ENCODE data around the gene RP2. TPM values are rescaled to one million over a fixed set of nuclear protein-coding genes. Genes with fewer than 3 reads are reported as not detected.

Gene RP2
- total RNA-seq = 3.8 TPM
- long read RNA-seq, partial matches to known transcripts = 0 of 4 reads
- long read RNA-seq, other reads (novel, unspliced or antisense) = 1 of 4 reads

DNA sequence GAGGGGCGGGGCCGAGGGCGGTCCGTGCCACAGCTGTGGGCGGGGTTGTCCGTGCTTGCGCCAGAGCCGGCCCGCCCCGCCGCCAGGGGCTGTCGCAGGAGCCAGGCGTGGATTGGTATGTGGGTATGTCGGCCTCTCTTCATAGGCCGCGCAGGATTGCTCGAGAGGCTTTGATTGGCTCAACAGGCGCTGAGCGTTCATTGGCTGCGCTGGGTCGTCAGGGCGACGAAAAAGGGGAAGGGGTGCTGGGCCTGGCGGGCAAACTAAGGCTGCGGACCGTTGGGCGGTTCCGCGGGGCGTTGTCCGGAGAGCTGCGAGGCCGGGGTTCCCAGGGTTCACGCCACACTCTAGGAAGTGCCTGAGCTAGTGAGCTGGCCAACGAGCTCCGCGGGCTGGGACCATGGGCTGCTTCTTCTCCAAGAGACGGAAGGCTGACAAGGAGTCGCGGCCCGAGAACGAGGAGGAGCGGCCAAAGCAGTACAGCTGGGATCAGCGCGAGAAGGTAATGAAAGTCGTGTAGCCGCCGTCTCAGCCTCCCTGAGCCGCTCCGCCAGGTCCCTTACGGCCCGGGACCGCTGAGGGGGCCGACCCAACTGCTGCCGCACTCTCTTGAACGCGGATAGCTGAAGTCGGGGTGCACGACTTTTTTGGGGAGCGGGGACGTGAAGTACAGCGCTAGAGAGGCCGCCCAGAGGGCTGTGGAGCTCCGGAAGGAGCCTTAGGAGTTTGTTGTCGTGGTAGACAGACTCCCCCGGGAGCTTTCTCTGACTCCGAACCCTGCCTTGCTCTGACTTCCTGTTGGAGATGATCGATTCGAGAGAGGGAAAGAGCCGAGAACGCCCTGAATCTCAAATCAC lies at the start of gene RP2:
TSS of gene RP2 (plus strand) at position 343 of the 857 bp plus-strand sequence. CDS start at position 401, 58 bp downstream.
- peak; percentile 95 for DNase-seq (ENCODE audit: missing footprints)
- intact Hi-C loops (cut with DNase I) = no loop called here
- peak; percentile 100 for ATAC-seq

DNA sequence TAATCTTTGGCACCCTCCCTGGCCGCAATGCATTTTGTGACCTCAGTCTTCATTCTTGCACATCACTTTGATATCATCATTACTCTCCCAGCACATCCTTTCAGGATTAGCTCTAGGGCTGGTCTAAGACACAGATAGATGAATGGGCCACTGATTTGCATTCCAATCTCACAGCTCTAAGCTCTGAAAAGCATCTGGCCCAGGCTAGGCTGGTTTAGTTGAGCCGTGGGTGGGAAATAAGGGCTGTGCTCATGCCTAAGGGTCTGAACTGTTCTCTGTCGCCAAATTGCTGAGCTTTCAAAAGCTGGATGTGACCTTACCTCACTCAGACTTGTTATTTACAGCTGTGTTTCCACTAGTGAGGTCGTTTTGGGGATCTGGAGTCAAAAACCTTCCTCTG lies 47.9 kb upstream of the RP2 start:
- ATAC-seq (no peak), DNase-seq (ENCODE audit: missing footprints) (no peak)
- intact Hi-C loops (cut with DNase I) = no loop called here

DNA sequence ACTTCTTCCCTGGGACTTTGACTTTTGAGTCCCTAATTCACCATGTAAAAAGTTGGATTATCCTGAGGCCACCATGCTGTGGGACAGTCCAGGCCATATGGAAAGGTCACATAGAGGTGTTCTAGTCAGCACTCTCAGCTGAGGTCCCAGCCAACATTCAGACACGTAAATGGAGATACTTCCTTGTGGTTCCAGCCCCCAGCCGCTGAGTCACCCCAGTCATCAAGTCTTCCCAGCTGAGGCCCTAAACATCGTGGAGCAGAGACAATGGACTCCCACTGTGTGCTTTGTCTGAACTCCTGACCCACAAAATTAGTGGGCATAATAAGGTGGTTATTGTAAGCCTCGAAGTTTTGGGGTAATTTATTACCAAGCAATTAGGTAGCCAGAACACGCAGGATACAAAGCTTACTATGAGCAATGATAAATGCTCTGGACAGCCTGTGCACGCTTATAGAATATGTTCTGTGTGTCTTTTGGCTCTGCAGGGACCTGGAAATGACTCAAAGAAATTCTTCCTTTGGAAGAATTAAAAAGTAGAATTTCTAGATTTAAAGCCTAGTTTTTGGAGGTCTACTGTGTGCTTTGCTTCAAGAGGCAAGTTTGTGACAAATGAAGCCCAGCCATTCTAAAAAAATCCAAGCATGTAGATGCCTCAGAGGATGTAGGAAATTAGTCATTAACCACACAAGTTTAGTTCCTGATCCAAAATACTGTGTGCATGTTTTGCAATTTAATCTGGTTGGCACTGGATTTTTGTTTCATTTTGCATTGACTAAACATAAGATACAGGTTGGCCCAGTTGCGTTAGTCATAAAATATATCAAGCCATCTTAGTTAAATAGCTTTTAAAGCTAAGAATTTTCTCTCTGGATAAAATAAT lies 44.7 kb upstream of the RP2 start:
- ATAC-seq (no peak), DNase-seq (ENCODE audit: missing footprints) (no peak)
- intact Hi-C loops (cut with DNase I) = no loop called here

DNA sequence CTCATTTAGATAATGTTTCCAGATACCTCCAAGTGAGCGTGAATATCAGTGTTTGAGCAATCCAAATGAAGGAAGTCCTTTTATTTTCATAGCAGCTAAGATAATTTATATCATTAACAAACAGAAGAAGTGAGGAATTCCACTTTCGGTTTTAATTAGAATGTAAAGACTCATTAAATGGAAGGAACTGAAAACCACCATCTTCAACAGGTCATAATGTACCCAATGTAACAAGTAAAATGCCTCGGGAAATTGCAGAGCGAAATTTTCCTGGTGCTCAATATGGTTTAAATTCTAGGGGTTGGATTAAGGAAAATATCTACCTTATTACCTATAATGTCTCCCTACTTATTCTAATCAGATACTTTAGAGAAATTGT lies 44.0 kb upstream of the RP2 start:
- intact Hi-C loops (cut with DNase I) = no loop called here
- ATAC-seq (no peak), DNase-seq (ENCODE audit: missing footprints) (no peak)

DNA sequence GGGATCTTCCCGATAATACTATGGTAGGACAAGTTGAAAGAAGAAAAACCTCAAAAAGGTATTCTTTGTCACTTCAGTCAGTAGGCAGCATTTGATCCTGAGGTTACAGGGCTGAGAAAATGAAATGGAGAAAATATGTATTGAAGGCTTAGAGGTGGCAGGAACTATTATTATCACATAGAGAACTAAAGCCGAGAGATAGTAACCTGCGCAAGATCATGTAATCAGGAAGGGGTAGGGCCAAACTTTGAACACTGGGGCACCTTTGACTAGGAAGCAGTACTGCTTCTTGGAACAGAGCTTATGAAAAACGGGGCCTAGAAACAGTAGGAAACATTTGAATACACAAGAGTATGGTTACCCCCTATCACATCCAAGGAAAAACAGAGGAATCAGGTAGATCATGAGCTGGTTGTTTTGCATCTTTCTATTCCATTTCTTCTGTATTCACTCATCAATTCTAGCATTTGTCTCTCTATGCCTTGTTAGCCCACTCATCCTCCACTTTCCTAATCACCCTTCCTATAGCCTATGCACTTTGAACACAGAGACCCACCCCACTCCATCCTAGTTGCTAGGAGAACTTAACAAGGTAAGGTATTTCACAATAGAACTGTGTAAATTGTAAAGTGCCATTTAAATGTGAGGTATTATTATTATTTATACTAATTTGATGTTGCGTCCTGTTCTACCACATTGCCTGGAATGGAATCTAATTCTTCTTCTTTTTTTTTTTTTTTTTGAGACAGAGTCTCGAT lies 43.3 kb upstream of the RP2 start:
- no peak for ATAC-seq
- no peak for DNase-seq (ENCODE audit: missing footprints)
- intact Hi-C loops (cut with DNase I) = no loop called here

DNA sequence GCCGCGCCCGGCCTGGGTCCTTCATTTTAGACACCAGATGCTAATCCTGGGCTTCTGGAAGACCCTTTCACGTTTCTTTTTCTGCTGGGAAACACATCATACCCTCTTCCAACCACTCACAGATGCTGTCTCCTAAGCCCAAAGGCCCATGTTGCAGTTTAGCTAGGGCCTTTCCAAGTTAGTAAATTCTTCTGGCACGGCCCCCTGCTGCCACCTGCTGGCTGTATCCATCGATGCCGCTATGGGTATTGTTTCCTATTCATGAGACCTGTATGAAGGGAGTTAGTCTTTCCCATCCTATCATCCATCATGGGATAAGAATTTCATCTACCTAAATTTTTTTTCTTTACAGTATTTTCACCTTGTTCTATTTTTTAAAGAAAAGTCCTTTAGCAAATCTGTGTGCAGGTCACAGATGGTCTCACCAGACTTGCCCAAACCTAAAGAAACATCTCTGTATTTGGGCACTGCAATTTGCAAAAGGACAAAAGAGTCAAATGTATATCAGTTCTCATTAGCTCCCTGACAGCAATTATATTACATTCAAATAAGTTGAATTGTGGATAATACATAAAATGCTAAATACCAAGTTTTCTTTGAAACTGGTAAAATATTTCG lies 40.2 kb upstream of the RP2 start:
- DNase-seq (ENCODE audit: missing footprints) (peak; percentile 82), ATAC-seq (peak; percentile 68)
- intact Hi-C loops (cut with DNase I) = loop anchor here (1.0 kb wide), 1 partner anchor 37 kb away; the partner anchor contains the start of gene SLC9A7

DNA sequence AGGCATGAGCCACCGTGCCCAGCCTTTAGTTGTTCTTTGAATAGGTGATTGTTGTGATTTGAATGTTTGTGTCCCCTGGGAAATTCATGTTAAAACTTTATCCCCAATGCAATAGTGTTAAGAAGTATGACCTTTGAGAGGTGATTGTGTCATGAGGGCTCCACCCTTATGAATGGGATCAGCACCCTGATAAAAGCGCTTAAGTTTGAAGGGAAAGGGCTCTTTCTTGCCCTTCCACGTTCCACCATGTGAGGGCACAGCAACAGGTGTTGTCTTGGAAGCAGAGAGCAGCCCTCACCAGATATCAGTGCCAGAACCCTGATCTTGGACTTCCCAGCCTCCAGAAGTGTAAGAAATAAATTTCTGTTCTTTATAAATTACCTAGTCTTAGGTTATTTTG lies 33.7 kb upstream of the RP2 start:
- DNase-seq (ENCODE audit: missing footprints) (no peak), ATAC-seq (no peak)
- intact Hi-C loops (cut with DNase I) = no loop called here

DNA sequence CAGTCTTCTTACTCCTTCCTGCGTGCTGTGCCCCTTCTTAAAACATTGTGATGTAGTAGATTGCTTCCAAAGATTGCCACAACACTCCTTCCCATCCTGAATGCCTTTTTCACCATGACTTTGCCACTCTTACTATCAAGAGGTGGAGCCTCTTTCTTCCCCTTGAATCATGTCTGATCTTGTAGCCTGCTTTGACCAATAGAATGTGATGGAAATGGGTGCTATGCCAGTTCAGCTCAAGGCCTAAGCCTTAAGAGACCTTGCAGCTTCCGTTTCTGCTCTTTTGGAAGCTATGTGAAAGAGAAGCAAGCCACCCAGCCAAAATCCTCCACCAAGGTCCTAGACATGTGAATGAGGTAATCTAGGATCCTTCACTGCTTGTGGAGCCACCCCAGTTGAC lies 31.6 kb upstream of the RP2 start:
- no peak for DNase-seq (ENCODE audit: missing footprints)
- intact Hi-C loops (cut with DNase I) = no loop called here
- ATAC-seq = no peak

DNA sequence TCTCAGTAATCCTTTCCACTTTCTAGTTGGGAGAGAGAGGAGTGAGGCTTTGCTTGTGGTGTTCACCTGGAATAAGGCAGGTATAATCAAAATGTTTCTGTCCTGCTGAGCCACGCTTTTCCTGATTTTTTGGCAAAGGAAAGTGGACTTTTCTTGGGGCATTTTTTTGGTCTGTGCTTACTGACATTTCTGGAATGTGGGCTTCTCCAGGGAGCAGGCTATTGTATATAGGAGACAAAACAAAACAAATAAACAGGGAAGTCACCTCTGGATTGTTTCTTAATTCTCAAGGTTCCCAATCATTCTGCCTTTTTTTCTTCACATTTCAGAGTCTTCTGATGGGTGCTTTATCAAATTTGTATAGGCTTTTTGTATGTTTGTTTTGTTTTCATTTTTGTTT lies 25.7 kb upstream of the RP2 start:
- DNase-seq (ENCODE audit: missing footprints) = no peak
- intact Hi-C loops (cut with DNase I) = no loop called here
- no peak for ATAC-seq

DNA sequence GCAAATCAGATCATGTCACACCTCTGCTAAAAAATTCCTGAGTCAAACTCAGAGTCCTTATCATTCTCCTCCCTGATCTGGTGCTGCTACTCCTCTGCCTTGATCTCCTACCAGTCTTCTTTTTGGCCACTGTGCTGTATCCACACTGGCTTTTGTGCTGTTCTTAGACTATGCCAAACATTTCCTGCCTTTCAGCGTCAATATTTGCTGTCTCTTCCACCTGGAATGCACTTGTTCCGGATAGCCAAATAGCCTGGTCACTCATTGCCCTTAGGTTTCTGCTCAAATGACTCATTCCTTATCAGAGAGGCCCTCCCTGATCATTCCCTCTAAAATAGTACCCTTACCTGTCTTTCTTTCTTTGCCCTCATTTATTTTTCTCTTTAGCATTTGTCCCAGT lies 24.4 kb upstream of the RP2 start:
- ATAC-seq = no peak
- intact Hi-C loops (cut with DNase I) = no loop called here
- DNase-seq (ENCODE audit: missing footprints) = no peak

DNA sequence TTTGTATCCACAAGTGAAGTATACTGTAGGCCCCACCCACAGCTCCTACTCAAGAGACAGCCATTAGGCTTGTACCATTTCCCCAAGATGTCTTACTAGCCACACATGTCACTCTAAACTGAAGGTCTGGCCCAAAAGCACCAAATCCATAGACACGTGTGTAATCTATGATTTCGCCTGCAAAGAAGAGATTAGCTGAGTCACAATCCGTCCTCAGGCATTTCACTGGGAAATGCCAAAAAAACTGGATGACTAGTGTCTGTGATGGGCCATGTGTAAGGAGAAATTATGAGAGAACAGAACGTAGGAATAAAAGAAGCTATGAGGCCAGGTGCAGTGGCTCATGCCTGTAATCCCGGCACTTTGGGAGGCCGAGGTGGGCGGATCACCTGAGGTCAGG lies 21.9 kb upstream of the RP2 start:
- DNase-seq (ENCODE audit: missing footprints) = no peak
- ATAC-seq = no peak
- intact Hi-C loops (cut with DNase I) = no loop called here

DNA sequence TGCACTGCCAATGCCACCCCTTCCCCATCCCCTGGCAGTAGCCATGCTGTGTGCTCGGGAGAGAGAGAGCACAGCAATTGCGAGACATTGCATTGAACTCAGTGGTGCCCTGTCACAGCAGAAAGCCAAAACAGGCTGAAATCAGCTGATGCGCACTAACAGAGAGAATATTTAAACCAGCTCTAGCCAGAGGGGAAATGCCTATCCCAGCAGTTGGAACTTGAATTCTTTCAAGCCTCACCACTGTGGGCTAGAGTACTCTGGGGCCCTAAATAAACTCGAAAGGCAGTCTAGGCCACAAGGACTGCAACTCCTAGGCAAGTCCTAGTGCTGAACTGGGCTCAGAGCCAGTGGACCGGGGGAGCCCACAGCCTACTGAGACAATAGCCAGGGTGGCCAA lies 17.7 kb upstream of the RP2 start:
- intact Hi-C loops (cut with DNase I) = no loop called here
- ATAC-seq (no peak), DNase-seq (ENCODE audit: missing footprints) (no peak)

DNA sequence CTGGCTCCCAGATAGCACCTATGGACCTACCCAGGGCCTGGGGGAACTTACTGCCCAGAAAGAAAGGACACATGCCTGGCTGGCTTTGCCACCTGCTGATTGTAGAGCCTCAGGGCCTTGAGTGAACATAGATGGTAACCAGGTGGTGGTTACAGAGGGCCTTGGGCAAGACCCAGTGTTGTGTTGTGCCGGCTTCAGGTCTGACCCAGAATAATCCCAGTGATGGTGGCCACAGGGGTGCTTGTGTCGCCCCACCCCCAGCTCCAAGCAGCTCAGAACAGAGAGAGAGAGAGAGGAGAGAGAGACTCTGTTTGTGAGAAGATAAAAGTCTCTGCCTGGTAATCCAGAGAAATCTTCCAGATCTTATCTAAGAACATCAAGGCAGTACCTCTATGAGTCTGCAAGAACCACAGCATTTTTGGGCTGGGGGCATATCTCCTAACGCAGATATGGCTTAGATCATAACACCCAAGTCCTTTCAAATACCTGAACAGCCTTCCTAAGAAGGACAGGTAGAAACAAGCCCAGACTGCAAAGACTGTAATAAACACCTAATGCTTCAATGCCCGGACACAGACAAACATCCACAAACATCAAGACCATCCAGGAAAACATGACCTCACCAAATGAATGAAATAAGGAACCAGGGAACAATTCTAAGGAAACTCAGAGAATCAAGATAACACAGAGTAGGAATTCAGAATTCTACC lies 16.3 kb upstream of the RP2 start:
- no peak for DNase-seq (ENCODE audit: missing footprints)
- no peak for ATAC-seq
- intact Hi-C loops (cut with DNase I) = no loop called here

DNA sequence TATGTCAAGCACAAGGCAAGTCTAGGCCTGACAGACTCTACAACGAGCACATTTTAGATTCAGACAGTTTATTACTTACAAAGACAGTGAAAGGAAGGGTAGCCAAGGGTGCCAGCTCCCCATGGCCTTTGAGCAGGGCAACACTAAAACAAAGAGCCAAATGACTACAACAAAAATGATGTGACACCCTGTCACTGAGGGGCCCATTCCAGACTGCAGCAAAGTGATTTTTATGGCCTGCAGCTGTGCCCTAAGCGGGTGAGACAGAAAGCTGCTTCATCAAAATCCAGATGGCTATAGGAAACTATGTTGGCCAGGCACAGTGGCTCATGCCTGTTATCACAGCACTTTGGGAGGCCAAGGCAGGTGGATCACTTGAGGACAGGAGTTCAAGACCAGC lies 13.4 kb upstream of the RP2 start:
- intact Hi-C loops (cut with DNase I) = no loop called here
- DNase-seq (ENCODE audit: missing footprints) (no peak), ATAC-seq (no peak)

DNA sequence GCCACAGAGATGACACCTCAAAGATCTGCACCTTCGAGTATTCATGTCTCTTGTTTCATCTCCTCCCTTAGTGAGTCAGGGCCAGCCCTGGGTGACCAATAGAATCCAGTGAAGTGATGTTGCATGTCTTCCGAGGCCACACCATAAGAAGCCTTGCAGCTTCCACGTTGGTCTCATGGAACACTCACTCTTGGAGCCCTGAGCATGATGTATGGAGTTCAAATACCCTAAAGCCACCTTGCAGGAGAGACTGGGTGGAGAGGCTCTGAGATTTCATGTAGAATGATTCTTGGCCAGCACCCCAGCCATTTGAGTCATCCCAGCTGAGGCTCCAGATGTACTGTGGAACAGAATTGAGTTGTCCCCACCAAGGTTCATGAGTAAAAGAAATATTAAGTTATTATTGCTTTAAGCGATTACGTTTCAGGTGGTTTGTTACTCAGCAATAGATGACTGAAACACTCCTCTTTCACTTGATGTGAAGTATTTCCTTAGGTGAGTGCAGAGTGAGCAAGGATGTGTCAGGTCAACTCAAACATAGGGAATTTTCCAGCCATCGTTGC lies 5.0 kb upstream of the RP2 start:
- no peak for ATAC-seq
- DNase-seq (ENCODE audit: missing footprints) = no peak
- intact Hi-C loops (cut with DNase I) = no loop called here

DNA sequence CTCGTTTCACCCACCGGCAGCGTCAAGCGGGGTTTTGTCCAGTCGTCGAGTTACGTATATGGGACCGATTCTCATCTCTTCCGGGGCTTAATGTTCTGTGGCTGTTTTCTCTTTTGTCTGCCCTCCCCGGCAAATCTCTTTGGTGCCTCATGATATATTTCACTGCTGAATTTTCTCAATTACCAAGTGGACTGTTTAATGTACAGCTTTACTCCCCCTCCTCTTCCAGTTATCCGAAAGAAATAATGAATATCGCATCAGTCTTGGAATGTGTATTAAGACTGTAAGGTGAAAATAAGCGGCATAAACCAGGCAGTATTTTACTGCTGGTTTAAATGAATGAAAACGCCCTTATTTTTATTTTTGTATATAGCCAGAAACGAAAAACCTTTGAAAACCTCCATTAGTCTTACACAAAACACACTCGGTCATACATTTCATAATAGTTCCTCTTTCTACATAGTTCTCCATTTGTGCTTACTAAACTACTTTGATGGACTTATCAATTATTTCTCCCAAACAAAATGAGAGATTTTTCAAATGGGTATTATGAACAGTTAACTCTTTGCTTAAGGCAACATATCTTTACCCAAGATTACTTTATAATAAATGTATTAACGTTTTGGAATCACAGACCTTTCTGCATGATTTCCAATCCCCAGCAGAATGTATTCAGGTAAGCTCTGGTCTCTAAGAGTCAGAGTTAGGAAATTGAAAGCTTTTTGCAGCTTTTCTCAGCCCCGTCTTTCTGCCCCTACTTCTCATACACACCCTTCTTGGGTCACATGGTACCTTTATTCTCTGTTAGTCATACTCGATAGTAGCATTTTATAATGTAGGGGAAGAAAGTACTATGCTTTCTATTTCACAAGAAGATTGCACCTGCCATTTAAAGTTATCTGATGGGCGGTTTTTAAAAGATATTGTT lies 979 bp downstream of the RP2 start:
- intact Hi-C loops (cut with DNase I) = no loop called here
- ATAC-seq (no peak), DNase-seq (ENCODE audit: missing footprints) (no peak)

DNA sequence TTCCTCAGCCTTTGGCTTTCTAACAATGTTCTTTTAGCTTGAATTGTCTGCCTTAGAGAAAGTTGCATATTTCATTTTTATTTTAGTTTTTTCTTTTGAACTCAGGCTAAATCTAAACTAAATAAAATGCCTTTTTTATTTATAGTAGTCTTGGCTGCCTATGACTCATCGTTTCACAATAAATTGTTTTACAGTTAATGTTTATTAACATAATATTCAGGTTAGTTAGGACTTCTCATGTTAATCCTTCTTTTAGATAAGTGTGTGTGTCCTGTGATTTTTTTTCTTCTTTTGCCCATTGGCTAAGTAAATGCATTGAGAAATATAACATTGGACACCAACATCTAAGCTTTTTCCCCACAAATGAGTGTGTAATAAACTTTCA lies 1.6 kb downstream of the RP2 start:
- intact Hi-C loops (cut with DNase I) = no loop called here
- no peak for DNase-seq (ENCODE audit: missing footprints)
- ATAC-seq = no peak
